ENCODE measurements around the gene DSCAML1. TPM values are rescaled to one million over a fixed set of nuclear protein-coding genes. Genes with fewer than 3 reads are reported as not detected.
A peak's percentile ranks its signal among the peaks of the same experiment; 100 is the strongest.

The DSCAML1 gene
- total and polyA plus RNA-seq, 10 of the 15 experiments (the other 5 are each of a cell fraction or from before 2014, with no cell fraction given): 0.03 to 0.18 (median 0.06) TPM; not detected in 1

- TF ChIP-seq CTCF (IDR thresholded peaks at IDR 0.05 in 2 of 3, conservative IDR thresholded peaks at IDR 0.05 in 1 of 3; ENCODE audit: control insufficient read depth in 2 of 3, extremely low read depth in 1 of 3, insufficient read depth in 1 of 3, low read depth in 3 of 3, low read length in 3 of 3) (peak in 2 of 3 experiments; percentile 55 to 59; a peak in 3 of 6 replicates), RAD21 (IDR thresholded peaks at IDR 0.05; ENCODE audit: insufficient read depth, low read depth, low read length) (peak; percentile 31), SRF (IDR thresholded peaks at IDR 0.05; ENCODE audit: low read depth in 2 of 2, low read length in 2 of 2) (no peak), FOXK2 (IDR thresholded peaks at IDR 0.05) (no peak), FOXM1 (IDR thresholded peaks at IDR 0.05; ENCODE audit: low read depth, low read length) (no peak), STAT1 (conservative IDR thresholded peaks at IDR 0.05) (no peak), EGR1 (IDR thresholded peaks at IDR 0.05; ENCODE audit: borderline replicate concordance in 1 of 2, low read depth in 2 of 2, low read length in 2 of 2) (peak in 1 of 2 experiments; percentile 28; a peak in 1 of 3 replicates), HDGF (IDR thresholded peaks at IDR 0.05) (peak; percentile 99), ZNF687 (IDR thresholded peaks at IDR 0.05) (peak; percentile 42; the same call in 1 of the 2 replicates)
These were observed 12.4 kb upstream of the DSCAML1 start (continued) for GRCh38 chr11:117809236-117810055.

Data from GM12878 (cell line).